WTC11 (cell line): ENCODE measurements around the gene SYTL2. TPM values are rescaled to one million over a fixed set of nuclear protein-coding genes. Genes with fewer than 3 reads are reported as not detected.

Experiments used
- ATAC-seq: fragments of 200-7000 bp; cut with Tn5 transposase; 2 replicates; pipeline ENCODE4 v1.10.0; 2021; ENCODE audit warnings: mild to moderate bottlenecking, moderate library complexity
- CTCF ChIA-PET: fragments of 300-600 bp; sonication (Branson Sonifier 250); formaldehyde crosslinking; loops from one replicate; lab custom pipeline; 2021; ENCODE audit warnings: antibody characterized with exemption; lab: Charles Lee
- POLR2A ChIA-PET: fragments of 350-600 bp; sonication (Branson Sonifier 250); formaldehyde crosslinking; loops from one replicate; lab custom pipeline; 2021; ENCODE audit warnings: antibody characterized with exemption; lab: Charles Lee
- DNase-seq: peaks from one replicate; pipeline ENCODE4 v3.0.0; 2021; ENCODE audit warnings: low spot score
- H3K27ac Mint-ChIP-seq: 2 replicates; pipeline ENCODE4 v1.8.0; 2021; ENCODE audit warnings: mixed read lengths
- H3K27me3 Mint-ChIP-seq: 2 replicates; pipeline ENCODE4 v1.8.0; 2021; ENCODE audit warnings: low read depth, mild to moderate bottlenecking, moderate library complexity, mixed read lengths
- H3K36me3 Mint-ChIP-seq: 2 replicates; pipeline ENCODE4 v1.8.0; 2021; ENCODE audit warnings: mixed read lengths
- H3K4me1 Mint-ChIP-seq: 2 replicates; pipeline ENCODE4 v1.8.0; 2022; ENCODE audit warnings: mixed read lengths
- H3K4me3 Mint-ChIP-seq: 2 replicates; pipeline ENCODE4 v1.8.0; 2021; ENCODE audit warnings: mild to moderate bottlenecking, moderate library complexity, mixed read lengths
- H3K9me3 Mint-ChIP-seq: 2 replicates; pipeline ENCODE4 v1.8.0; 2021; ENCODE audit warnings: mixed read lengths
- ATF1 ChIP-seq: sonication (generic); formaldehyde crosslinking; IDR thresholded peaks from 2 replicates; pipeline ENCODE4 v1.8.1; 2023; ENCODE audit warnings: mild to moderate bottlenecking, moderate library complexity, missing genetic modification reagents
- CREB1 ChIP-seq: sonication (generic); formaldehyde crosslinking; IDR thresholded peaks from 2 replicates; pipeline ENCODE4 v1.8.0; 2023; ENCODE audit warnings: mild to moderate bottlenecking, missing genetic modification reagents
- EMX1 ChIP-seq: fragments of 250-450 bp; sonication (Bioruptor Pico); IDR thresholded peaks from 2 replicates; pipeline ENCODE4 v1.8.0; 2021; ENCODE audit warnings: mild to moderate bottlenecking
- GTF2I ChIP-seq: fragments of 250-450 bp; sonication (Bioruptor Pico); conservative IDR thresholded peaks from 2 replicates; pipeline ENCODE4 v1.4.0; 2021; ENCODE audit warnings: mild to moderate bottlenecking
- HMGA2 ChIP-seq: fragments of 250-450 bp; sonication (Bioruptor Pico); IDR thresholded peaks from 2 replicates; pipeline ENCODE4 v1.4.0; 2021; ENCODE audit warnings: mild to moderate bottlenecking, moderate library complexity
- JUN ChIP-seq: sonication (generic); formaldehyde crosslinking; IDR thresholded peaks from 2 replicates; pipeline ENCODE4 v1.8.0; 2023; ENCODE audit warnings: mild to moderate bottlenecking, missing genetic modification reagents
- NFATC4 ChIP-seq: fragments of 250-450 bp; sonication (Bioruptor Pico); IDR thresholded peaks from 2 replicates; pipeline ENCODE4 v1.9.0; 2021; ENCODE audit warnings: mild to moderate bottlenecking
- NR3C1 ChIP-seq: sonication (generic); formaldehyde crosslinking; conservative IDR thresholded peaks from 2 replicates; pipeline ENCODE4 v1.8.1; 2023; ENCODE audit warnings: low read depth, mild to moderate bottlenecking, missing genetic modification reagents
- SOX15 ChIP-seq: fragments of 250-450 bp; sonication (Bioruptor Pico); IDR thresholded peaks from 2 replicates; pipeline ENCODE4 v1.9.0; 2021; ENCODE audit warnings: mild to moderate bottlenecking
- SP1 ChIP-seq: sonication (generic); formaldehyde crosslinking; conservative IDR thresholded peaks from 2 replicates; pipeline ENCODE4 v1.8.1; 2022; ENCODE audit warnings: missing genetic modification reagents
- ZBTB21 ChIP-seq: sonication (generic); formaldehyde crosslinking; IDR thresholded peaks from 2 replicates; pipeline ENCODE4 v1.8.1; 2023; ENCODE audit warnings: mild to moderate bottlenecking, missing genetic modification reagents, borderline replicate concordance
- ZNF138 ChIP-seq: sonication (generic); formaldehyde crosslinking; conservative IDR thresholded peaks from 2 replicates; pipeline ENCODE4 v1.8.1; 2022; ENCODE audit warnings: mild to moderate bottlenecking, moderate library complexity, missing genetic modification reagents
- ZNF416 ChIP-seq: fragments of 250-450 bp; sonication (Bioruptor Pico); IDR thresholded peaks from 2 replicates; pipeline ENCODE4 v1.9.0; 2021; ENCODE audit warnings: mild to moderate bottlenecking, inconsistent platforms
- ZNF423 ChIP-seq: fragments of 250-450 bp; sonication (Bioruptor Pico); IDR thresholded peaks from 2 replicates; pipeline ENCODE4 v2.1.2; 2022; ENCODE audit warnings: mild to moderate bottlenecking, moderate library complexity
- total RNA-seq: library from RNA; stranded (reverse); gene quantifications from 3 replicates; pipeline ENCODE4 v1.2.3, GENCODE V29; 2021
- TF ChIP-seq, protein P1 (sequence below): fragments of 200-600 bp; IDR thresholded peaks from 2 replicates; pipeline ENCODE4 v1.8.0; 2022; ENCODE audit warnings: antibody characterized with exemption
- TF ChIP-seq, protein P2 (sequence below): sonication (generic); formaldehyde crosslinking; IDR thresholded peaks from 2 replicates; pipeline ENCODE4 v1.8.0; 2023; ENCODE audit warnings: missing genetic modification reagents
- TF ChIP-seq, protein P3 (sequence below): sonication (generic); formaldehyde crosslinking; conservative IDR thresholded peaks from 2 replicates; pipeline ENCODE4 v1.8.1; 2022; ENCODE audit warnings: mild to moderate bottlenecking, missing genetic modification reagents
- TF ChIP-seq, protein P4 (sequence below): sonication (generic); formaldehyde crosslinking; IDR thresholded peaks from 2 replicates; pipeline ENCODE4 v1.8.0; 2022; ENCODE audit warnings: missing genetic modification reagents
- TF ChIP-seq, protein P5 (sequence below): sonication (generic); formaldehyde crosslinking; IDR thresholded peaks from 2 replicates; pipeline ENCODE4 v1.8.1; 2022; ENCODE audit warnings: mild to moderate bottlenecking, missing genetic modification reagents, moderate library complexity, borderline replicate concordance

Gene SYTL2
- total RNA-seq, 1 experiment from 2014 or later: 7.1 TPM

- Mint-ChIP-seq H3K27me3 (peaks cover 4% of the 10 kb centered on the region), H3K27ac (no peak overlapping the region), H3K4me3 (no peak overlapping the region), H3K36me3 (no peaks in the 10 kb centered on the region), H3K9me3 (peaks cover 12% of the 10 kb centered on the region; the same call in 1 of the 2 replicates), H3K4me1 (peaks cover 9% of the 10 kb centered on the region)
- POLR2A ChIA-PET: no interaction called here
- DNase-seq (peak; percentile 43), ATAC-seq (peak; percentile 93)
- TF ChIP-seq, protein P1, sequence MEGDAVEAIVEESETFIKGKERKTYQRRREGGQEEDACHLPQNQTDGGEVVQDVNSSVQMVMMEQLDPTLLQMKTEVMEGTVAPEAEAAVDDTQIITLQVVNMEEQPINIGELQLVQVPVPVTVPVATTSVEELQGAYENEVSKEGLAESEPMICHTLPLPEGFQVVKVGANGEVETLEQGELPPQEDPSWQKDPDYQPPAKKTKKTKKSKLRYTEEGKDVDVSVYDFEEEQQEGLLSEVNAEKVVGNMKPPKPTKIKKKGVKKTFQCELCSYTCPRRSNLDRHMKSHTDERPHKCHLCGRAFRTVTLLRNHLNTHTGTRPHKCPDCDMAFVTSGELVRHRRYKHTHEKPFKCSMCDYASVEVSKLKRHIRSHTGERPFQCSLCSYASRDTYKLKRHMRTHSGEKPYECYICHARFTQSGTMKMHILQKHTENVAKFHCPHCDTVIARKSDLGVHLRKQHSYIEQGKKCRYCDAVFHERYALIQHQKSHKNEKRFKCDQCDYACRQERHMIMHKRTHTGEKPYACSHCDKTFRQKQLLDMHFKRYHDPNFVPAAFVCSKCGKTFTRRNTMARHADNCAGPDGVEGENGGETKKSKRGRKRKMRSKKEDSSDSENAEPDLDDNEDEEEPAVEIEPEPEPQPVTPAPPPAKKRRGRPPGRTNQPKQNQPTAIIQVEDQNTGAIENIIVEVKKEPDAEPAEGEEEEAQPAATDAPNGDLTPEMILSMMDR: peak; percentile 38; the same call in 1 of the 2 replicates
- no peak for TF ChIP-seq HMGA2 (CRISPR knock-in tag)
- CTCF ChIA-PET: interaction anchor here (0.7 to 3.7 kb wide), 9 partner anchors 12 to 362 kb away, joined by 3 to 16 read pairs (median 3); partner anchors contain the start of genes CCDC83 and SYTL2
Observed at GRCh38 chr11:85826116-85826855, 15.3 kb upstream of the SYTL2 start.

DNA sequence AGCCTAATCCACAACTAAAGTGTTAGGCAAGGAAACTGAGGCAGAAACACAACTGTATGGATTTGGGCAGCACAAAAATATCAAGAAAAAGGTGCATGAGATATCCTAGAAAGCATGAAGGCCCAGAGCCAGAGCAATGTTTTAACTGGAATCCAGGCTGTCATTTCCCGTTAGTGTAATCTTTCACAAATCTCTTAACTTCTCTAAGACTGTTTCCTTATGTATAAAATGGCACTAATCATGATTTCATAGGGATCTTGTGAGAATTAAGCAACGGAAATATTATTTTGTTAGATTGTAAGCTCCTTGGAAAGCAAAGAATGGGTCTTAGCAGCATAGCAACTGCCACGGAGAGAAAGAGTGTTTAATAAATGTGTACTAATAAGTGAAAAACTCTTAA lies 14.7 kb upstream of the SYTL2 start:
- DNase-seq (no peak), ATAC-seq (no peak)
- Mint-ChIP-seq H3K4me3 (no peak overlapping the region), H3K4me1 (peaks cover 2% of the 10 kb centered on the region), H3K27ac (no peak overlapping the region)
- ChIA-PET CTCF (interaction anchor here (1.0 to 3.7 kb wide), 5 partner anchors 14 to 361 kb away, joined by 3 to 16 read pairs (median 4); partner anchors contain the start of gene SYTL2), POLR2A (no interaction called here)
- TF ChIP-seq NFATC4 (CRISPR knock-in tag) (no peak), ZNF423 (no peak), ZBTB21 (CRISPR knock-in tag) (no peak), ZNF138 (no peak), CREB1 (CRISPR knock-in tag) (no peak), SP1 (CRISPR knock-in tag) (no peak), NR3C1 (CRISPR knock-in tag) (no peak)
- TF ChIP-seq, protein P2, sequence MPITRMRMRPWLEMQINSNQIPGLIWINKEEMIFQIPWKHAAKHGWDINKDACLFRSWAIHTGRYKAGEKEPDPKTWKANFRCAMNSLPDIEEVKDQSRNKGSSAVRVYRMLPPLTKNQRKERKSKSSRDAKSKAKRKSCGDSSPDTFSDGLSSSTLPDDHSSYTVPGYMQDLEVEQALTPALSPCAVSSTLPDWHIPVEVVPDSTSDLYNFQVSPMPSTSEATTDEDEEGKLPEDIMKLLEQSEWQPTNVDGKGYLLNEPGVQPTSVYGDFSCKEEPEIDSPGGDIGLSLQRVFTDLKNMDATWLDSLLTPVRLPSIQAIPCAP (CRISPR knock-in tag): no peak
- TF ChIP-seq, all 79 proteins: peak for 0
- Mint-ChIP-seq H3K27me3 (peaks cover 4% of the 10 kb centered on the region), H3K36me3 (no peaks in the 10 kb centered on the region), H3K9me3 (peaks cover 12% of the 10 kb centered on the region; the same call in 1 of the 2 replicates)

DNA sequence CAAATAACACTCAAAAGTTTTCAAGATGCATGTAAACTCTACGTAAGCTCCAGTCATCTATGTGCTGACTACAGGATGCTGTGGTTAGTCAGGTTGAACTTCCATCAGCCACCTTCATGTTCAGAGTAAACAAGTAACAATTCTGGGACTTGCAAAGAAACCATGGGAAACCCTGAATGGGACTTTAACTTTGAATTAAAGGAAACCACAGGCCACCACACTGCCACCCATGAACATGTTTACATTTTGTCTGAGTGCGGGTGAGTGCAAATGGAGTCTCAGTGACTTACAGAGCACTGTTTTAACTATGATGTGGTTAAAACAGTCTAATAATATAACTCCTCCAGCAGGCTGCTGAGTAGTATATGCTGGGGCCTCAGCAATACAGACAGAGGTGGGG lies 12.9 kb upstream of the SYTL2 start:
- CTCF ChIA-PET: no interaction called here
- Mint-ChIP-seq H3K36me3 (no peaks in the 10 kb centered on the region), H3K27ac (no peak overlapping the region), H3K9me3 (peaks cover 3% of the 10 kb centered on the region; the same call in 1 of the 2 replicates), H3K4me1 (no peaks in the 10 kb centered on the region), H3K4me3 (no peak overlapping the region), H3K27me3 (no peaks in the 10 kb centered on the region; the same call in 1 of the 2 replicates)
- POLR2A ChIA-PET: no interaction called here
- ATAC-seq (no peak), DNase-seq (no peak)
- TF ChIP-seq EMX1 (CRISPR knock-in tag) (no peak), SOX15 (no peak)
- TF ChIP-seq, protein P3, sequence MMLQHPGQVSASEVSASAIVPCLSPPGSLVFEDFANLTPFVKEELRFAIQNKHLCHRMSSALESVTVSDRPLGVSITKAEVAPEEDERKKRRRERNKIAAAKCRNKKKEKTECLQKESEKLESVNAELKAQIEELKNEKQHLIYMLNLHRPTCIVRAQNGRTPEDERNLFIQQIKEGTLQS (CRISPR knock-in tag): no peak

GRCh38 chr11:85822814-85823213 lies 11.9 kb upstream of the SYTL2 start:
- CTCF ChIA-PET: no interaction called here
- Mint-ChIP-seq H3K27me3 (no peaks in the 10 kb centered on the region; the same call in 1 of the 2 replicates), H3K27ac (no peak overlapping the region), H3K9me3 (no peaks in the 10 kb centered on the region), H3K4me1 (no peaks in the 10 kb centered on the region), H3K36me3 (no peaks in the 10 kb centered on the region), H3K4me3 (no peak overlapping the region)
- POLR2A ChIA-PET: no interaction called here
- DNase-seq (no peak), ATAC-seq (no peak)
- TF ChIP-seq, protein P4, sequence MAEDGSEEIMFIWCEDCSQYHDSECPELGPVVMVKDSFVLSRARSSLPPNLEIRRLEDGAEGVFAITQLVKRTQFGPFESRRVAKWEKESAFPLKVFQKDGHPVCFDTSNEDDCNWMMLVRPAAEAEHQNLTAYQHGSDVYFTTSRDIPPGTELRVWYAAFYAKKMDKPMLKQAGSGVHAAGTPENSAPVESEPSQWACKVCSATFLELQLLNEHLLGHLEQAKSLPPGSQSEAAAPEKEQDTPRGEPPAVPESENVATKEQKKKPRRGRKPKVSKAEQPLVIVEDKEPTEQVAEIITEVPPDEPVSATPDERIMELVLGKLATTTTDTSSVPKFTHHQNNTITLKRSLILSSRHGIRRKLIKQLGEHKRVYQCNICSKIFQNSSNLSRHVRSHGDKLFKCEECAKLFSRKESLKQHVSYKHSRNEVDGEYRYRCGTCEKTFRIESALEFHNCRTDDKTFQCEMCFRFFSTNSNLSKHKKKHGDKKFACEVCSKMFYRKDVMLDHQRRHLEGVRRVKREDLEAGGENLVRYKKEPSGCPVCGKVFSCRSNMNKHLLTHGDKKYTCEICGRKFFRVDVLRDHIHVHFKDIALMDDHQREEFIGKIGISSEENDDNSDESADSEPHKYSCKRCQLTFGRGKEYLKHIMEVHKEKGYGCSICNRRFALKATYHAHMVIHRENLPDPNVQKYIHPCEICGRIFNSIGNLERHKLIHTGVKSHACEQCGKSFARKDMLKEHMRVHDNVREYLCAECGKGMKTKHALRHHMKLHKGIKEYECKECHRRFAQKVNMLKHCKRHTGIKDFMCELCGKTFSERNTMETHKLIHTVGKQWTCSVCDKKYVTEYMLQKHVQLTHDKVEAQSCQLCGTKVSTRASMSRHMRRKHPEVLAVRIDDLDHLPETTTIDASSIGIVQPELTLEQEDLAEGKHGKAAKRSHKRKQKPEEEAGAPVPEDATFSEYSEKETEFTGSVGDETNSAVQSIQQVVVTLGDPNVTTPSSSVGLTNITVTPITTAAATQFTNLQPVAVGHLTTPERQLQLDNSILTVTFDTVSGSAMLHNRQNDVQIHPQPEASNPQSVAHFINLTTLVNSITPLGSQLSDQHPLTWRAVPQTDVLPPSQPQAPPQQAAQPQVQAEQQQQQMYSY (CRISPR knock-in tag): no peak
- TF ChIP-seq JUN (CRISPR knock-in tag): no peak
- TF ChIP-seq, protein P5, sequence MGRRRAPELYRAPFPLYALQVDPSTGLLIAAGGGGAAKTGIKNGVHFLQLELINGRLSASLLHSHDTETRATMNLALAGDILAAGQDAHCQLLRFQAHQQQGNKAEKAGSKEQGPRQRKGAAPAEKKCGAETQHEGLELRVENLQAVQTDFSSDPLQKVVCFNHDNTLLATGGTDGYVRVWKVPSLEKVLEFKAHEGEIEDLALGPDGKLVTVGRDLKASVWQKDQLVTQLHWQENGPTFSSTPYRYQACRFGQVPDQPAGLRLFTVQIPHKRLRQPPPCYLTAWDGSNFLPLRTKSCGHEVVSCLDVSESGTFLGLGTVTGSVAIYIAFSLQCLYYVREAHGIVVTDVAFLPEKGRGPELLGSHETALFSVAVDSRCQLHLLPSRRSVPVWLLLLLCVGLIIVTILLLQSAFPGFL (CRISPR knock-in tag): no peak
- no peak for TF ChIP-seq ZNF416 (CRISPR knock-in tag)
- TF ChIP-seq, protein P1: no peak
- no peak for TF ChIP-seq ZBTB21 (CRISPR knock-in tag)
- TF ChIP-seq GTF2I (CRISPR knock-in tag): no peak
- TF ChIP-seq ATF1 (CRISPR knock-in tag): no peak
